ENCODE data around the gene ZNF662. TPM values are rescaled to one million over a fixed set of nuclear protein-coding genes. Genes with fewer than 3 reads are reported as not detected.
"Not testable (repeated sequence)": the region's sequence is repeated elsewhere in the genome, so short reads cannot be mapped to it uniquely, and the experiment has no call there.

ZNF662 gene
- 1.1 and 1.3 TPM in 2 replicates for total RNA-seq
- 1.3 TPM for polyA plus RNA-seq (2012)

- peak; percentile 50 for DNase-seq (ENCODE audit: low read depth)
Measured at GRCh38 chr3:42906070-42906847, at the start of gene ZNF662. TSS of gene ZNF662 (plus strand) at chr3:42906142. CDS start at chr3:42908115, 1,973 bp downstream.

- no peak for DNase-seq (ENCODE audit: low read depth)
Measured at GRCh38 chr3:42856544-42856943, 49.4 kb upstream of the ZNF662 start.

GRCh38 chr3:42864321-42864950, 41.5 kb upstream of the ZNF662 start:
- no peak for DNase-seq (ENCODE audit: low read depth)

- no peak for DNase-seq (ENCODE audit: low read depth)
Measured at GRCh38 chr3:42865256-42865655, 40.7 kb upstream of the ZNF662 start.

GRCh38 chr3:42867138-42867537, 38.8 kb upstream of the ZNF662 start:
- no peak for DNase-seq (ENCODE audit: low read depth)

- no peak for DNase-seq (ENCODE audit: low read depth)
Measured at GRCh38 chr3:42868841-42869240, 37.1 kb upstream of the ZNF662 start.

- no peak for DNase-seq (ENCODE audit: low read depth)
Measured at GRCh38 chr3:42871592-42872196, 34.2 kb upstream of the ZNF662 start.

GRCh38 chr3:42872718-42873117, 33.2 kb upstream of the ZNF662 start:
- no peak for DNase-seq (ENCODE audit: low read depth)

GRCh38 chr3:42873221-42873982, 32.5 kb upstream of the ZNF662 start:
- DNase-seq (ENCODE audit: low read depth) = no peak

- no peak for DNase-seq (ENCODE audit: low read depth)
Measured at GRCh38 chr3:42874749-42875148, 31.2 kb upstream of the ZNF662 start.

GRCh38 chr3:42875325-42876151, 30.4 kb upstream of the ZNF662 start, which contains the start of gene CYP8B1:
TSS of gene CYP8B1 (minus strand) at chr3:42875879. CDS start at chr3:42875816, 63 bp downstream.
- DNase-seq (ENCODE audit: low read depth) = no peak

- DNase-seq (ENCODE audit: low read depth) = no peak
Measured at GRCh38 chr3:42876401-42876800, 29.5 kb upstream of the ZNF662 start.

- DNase-seq (ENCODE audit: low read depth) = no peak
Measured at GRCh38 chr3:42876940-42877720, 28.8 kb upstream of the ZNF662 start.

- no peak for DNase-seq (ENCODE audit: low read depth)
Measured at GRCh38 chr3:42877881-42878280, 28.1 kb upstream of the ZNF662 start.

GRCh38 chr3:42880183-42880582, 25.8 kb upstream of the ZNF662 start:
- no peak for DNase-seq (ENCODE audit: low read depth)

- DNase-seq (ENCODE audit: low read depth) = peak; percentile 79
Measured at GRCh38 chr3:42880601-42881451, 25.1 kb upstream of the ZNF662 start.

GRCh38 chr3:42883251-42883930, 22.6 kb upstream of the ZNF662 start:
- DNase-seq (ENCODE audit: low read depth) = not testable (repeated sequence)

- DNase-seq (ENCODE audit: low read depth) = no peak
Measured at GRCh38 chr3:42884324-42884723, 21.6 kb upstream of the ZNF662 start.
